Measurements from ENCODE around the gene ITGA2.

- TF ChIP-seq, protein P1, sequence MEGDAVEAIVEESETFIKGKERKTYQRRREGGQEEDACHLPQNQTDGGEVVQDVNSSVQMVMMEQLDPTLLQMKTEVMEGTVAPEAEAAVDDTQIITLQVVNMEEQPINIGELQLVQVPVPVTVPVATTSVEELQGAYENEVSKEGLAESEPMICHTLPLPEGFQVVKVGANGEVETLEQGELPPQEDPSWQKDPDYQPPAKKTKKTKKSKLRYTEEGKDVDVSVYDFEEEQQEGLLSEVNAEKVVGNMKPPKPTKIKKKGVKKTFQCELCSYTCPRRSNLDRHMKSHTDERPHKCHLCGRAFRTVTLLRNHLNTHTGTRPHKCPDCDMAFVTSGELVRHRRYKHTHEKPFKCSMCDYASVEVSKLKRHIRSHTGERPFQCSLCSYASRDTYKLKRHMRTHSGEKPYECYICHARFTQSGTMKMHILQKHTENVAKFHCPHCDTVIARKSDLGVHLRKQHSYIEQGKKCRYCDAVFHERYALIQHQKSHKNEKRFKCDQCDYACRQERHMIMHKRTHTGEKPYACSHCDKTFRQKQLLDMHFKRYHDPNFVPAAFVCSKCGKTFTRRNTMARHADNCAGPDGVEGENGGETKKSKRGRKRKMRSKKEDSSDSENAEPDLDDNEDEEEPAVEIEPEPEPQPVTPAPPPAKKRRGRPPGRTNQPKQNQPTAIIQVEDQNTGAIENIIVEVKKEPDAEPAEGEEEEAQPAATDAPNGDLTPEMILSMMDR (IDR thresholded peaks at IDR 0.05) = no peak
- no peak for TF ChIP-seq POLR2A (IDR thresholded peaks at IDR 0.05)
Measured at GRCh38 chr5:53041071-53041692, 52.0 kb downstream of the ITGA2 start.

Data from Peyer's patch (tissue), 4 donors.